ENCODE results near the gene MBOAT7. TPM values are rescaled to one million over a fixed set of nuclear protein-coding genes. Genes with fewer than 3 reads are reported as not detected.
A peak's percentile ranks its signal among the peaks of the same experiment; 100 is the strongest.

MBOAT7 gene
- total RNA-seq, 1 experiment from 2014 or later: 100 TPM

GRCh38 chr19:54162241-54162805 lies 27.1 kb downstream of the MBOAT7 start:
- Histone ChIP-seq H2AFZ (ENCODE audit: low read length) (no peak overlapping the region), H3K4me1 (ENCODE audit: insufficient read depth, low read length) (no peaks in the 10 kb centered on the region), H2AK5ac (ENCODE audit: insufficient read length, low read length) (no peak overlapping the region), H3K27ac (ENCODE audit: insufficient read length, low read depth, low read length) (no peak overlapping the region), H3K23ac (ENCODE audit: insufficient read length, low read depth, low read length) (no peak overlapping the region), H4K5ac (ENCODE audit: insufficient read length, low read depth, low read length) (no peak overlapping the region), H3K4me2 (ENCODE audit: insufficient read depth, insufficient read length, low read length) (peak overlapping the region; percentile 53), H3K23me2 (ENCODE audit: insufficient read length, low read depth, low read length, poor library complexity, severe bottlenecking) (peaks cover 18% of the 10 kb centered on the region), H4K20me1 (ENCODE audit: control insufficient read depth, insufficient read depth, insufficient read length) (no peaks in the 10 kb centered on the region), H3K79me1 (ENCODE audit: insufficient read depth, low read depth, low read length, poor library complexity, severe bottlenecking) (no peaks in the 10 kb centered on the region), H4K91ac (ENCODE audit: insufficient read length, low read depth, low read length) (no peak overlapping the region), H3K4ac (ENCODE audit: low read depth, low read length) (no peak overlapping the region), H3K9me3 (ENCODE audit: control insufficient read depth, low read depth, low read length) (no peaks in the 10 kb centered on the region), H3K56ac (ENCODE audit: insufficient read length, low read depth, low read length) (no peak overlapping the region), H3K14ac (ENCODE audit: insufficient read depth, low read length) (no peak overlapping the region), H3T11ph (ENCODE audit: low read length) (no peak overlapping the region), H2BK5ac (ENCODE audit: insufficient read length, low read length) (no peak overlapping the region), H3K27me3 (ENCODE audit: insufficient read depth, low read length) (no peaks in the 10 kb centered on the region), H3K9ac (ENCODE audit: extremely low read depth, insufficient read length, low read length) (no peak overlapping the region), H3K79me2 (ENCODE audit: insufficient read depth, low read length) (no peaks in the 10 kb centered on the region; the same call in 1 of the 2 replicates), H2BK12ac (ENCODE audit: insufficient read length, low read depth, low read length) (no peak overlapping the region), H2BK20ac (ENCODE audit: low read depth, low read length, poor library complexity, severe bottlenecking) (no peak overlapping the region), H3K18ac (ENCODE audit: insufficient read length, low read depth, low read length) (no peak overlapping the region), H2BK120ac (ENCODE audit: low read depth, low read length, poor library complexity, severe bottlenecking) (no peak overlapping the region), H4K8ac (replicated peaks; ENCODE audit: insufficient read length, low read depth, low read length) (no peak overlapping the region), H2BK15ac (ENCODE audit: low read depth, low read length) (no peak overlapping the region)
- peak; percentile 91 for DNase-seq
- H3K27ac Mint-ChIP-seq: peak overlapping the region in 2 of 3 experiments; percentile 93 to 94; a peak in 2 of 7 replicates
- WGBS (ENCODE audit: extremely low coverage, insufficient read length, low lambda C conversion rate): no CpG with 5 or more reads among the region's 35 CpGs
- peak overlapping the region; percentile 72 to 93 for H3K4me3 Mint-ChIP-seq
- peaks cover 6 to 9% (median 8%) of the 10 kb centered on the region in 3 experiments for H3K36me3 Mint-ChIP-seq (ENCODE audit: insufficient read depth in 1 of 3, low read depth in 3 of 3)
- peaks cover 33 to 41% of the 10 kb centered on the region in 2 experiments for H3K4me1 Mint-ChIP-seq
- peaks cover 0 to 6% of the 10 kb centered on the region in 2 experiments; a peak in 2 of 5 replicates for H3K9me3 Mint-ChIP-seq
- H3K27me3 Mint-ChIP-seq (ENCODE audit: low read depth): peaks cover 41% of the 10 kb centered on the region
- TF ChIP-seq CTCF (conservative IDR thresholded peaks at IDR 0.05): no peak

Data from H9 (cell line).